SK-N-MC (cell line): Measurements from ENCODE around the gene PLEKHM1.
"Not testable (repeated sequence)": the region's sequence is repeated elsewhere in the genome, so short reads cannot be mapped to it uniquely, and the experiment has no call there.

Experiments
- EZH2 ChIP-seq: fragments of 200-600 bp; sonication (generic); IDR thresholded peaks from one replicate; pipeline ENCODE4 v1.6.1; 2017; ENCODE audit warnings: antibody characterized with exemption
- FOXP2 ChIP-seq: optimal IDR thresholded peaks from 2 replicates; pipeline ENCODE3; 2011; ENCODE audit warnings: mild to moderate bottlenecking, moderate library complexity; ENCODE audit not compliant: insufficient read depth; ENCODE audit errors: extremely low read length, control extremely low read depth
- POLR2AphosphoS5 ChIP-seq: IDR thresholded peaks from 2 replicates; pipeline ENCODE4 v1.6.1; 2012; ENCODE audit warnings: mild to moderate bottlenecking, low read depth, low read length, borderline replicate concordance

- not testable (repeated sequence) for TF ChIP-seq POLR2AphosphoS5, EZH2, FOXP2
Measured at GRCh38 chr17:45490198-45490597, 323 bp downstream of the PLEKHM1 start.
